GM10248 (cell line): ENCODE results near the gene PCBP4.

Experiments used
- CTCF ChIA-PET: fragments of 300-600 bp; sonication (Branson Sonifier 250); formaldehyde crosslinking; extraction: SDS; loops from one replicate; lab custom pipeline; 2021; ENCODE audit warnings: antibody characterized with exemption; lab: Yijun Ruan, JAX
- POLR2A ChIA-PET: fragments of 350-650 bp; sonication (Branson Sonifier 250); formaldehyde crosslinking; extraction: SDS; loops from one replicate; lab custom pipeline; 2020; ENCODE audit warnings: antibody characterized with exemption; lab: Yijun Ruan, JAX
- DNase-seq: peaks from one replicate; pipeline ENCODE4 v3.0.0; 2012; ENCODE audit errors: extremely low spot score
- TF ChIP-seq, protein P1 (sequence below): IDR thresholded peaks from 2 replicates; pipeline ENCODE4 v1.5.1; 2012; ENCODE audit warnings: mild to moderate bottlenecking, low read depth; ENCODE audit errors: extremely low read depth, missing control alignments, control extremely low read depth

Gene PCBP4

GRCh38 chr3:51961011-51961410 is 6.2 kb downstream of the PCBP4 start:
- DNase-seq, result no peak
- TF ChIP-seq, protein P1, sequence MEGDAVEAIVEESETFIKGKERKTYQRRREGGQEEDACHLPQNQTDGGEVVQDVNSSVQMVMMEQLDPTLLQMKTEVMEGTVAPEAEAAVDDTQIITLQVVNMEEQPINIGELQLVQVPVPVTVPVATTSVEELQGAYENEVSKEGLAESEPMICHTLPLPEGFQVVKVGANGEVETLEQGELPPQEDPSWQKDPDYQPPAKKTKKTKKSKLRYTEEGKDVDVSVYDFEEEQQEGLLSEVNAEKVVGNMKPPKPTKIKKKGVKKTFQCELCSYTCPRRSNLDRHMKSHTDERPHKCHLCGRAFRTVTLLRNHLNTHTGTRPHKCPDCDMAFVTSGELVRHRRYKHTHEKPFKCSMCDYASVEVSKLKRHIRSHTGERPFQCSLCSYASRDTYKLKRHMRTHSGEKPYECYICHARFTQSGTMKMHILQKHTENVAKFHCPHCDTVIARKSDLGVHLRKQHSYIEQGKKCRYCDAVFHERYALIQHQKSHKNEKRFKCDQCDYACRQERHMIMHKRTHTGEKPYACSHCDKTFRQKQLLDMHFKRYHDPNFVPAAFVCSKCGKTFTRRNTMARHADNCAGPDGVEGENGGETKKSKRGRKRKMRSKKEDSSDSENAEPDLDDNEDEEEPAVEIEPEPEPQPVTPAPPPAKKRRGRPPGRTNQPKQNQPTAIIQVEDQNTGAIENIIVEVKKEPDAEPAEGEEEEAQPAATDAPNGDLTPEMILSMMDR, result no peak
- ChIA-PET CTCF (interaction anchor here (4.0 to 5.9 kb wide), 2 partner anchors 13 to 19 kb away, joined by 26 to 43 read pairs; partner anchors contain the start of genes ABHD14A, ABHD14B, PARP3 and RRP9), POLR2A (interaction anchor here (0.6 kb wide), 1 partner anchor 29 kb away, joined by 4 read pairs; no protein-coding TSS in a partner anchor)

- no peak for DNase-seq
- CTCF ChIA-PET, result interaction anchor here (0.9 to 5.9 kb wide), 3 partner anchors 13 to 19 kb away, joined by 4 to 43 read pairs (median 4); partner anchors contain the start of genes ABHD14A, ABHD14B and RRP9
- TF ChIP-seq, protein P1, result no peak
- POLR2A ChIA-PET, result no interaction called here
Observed at GRCh38 chr3:51960386-51960785, 6.9 kb downstream of the PCBP4 start.

DNA sequence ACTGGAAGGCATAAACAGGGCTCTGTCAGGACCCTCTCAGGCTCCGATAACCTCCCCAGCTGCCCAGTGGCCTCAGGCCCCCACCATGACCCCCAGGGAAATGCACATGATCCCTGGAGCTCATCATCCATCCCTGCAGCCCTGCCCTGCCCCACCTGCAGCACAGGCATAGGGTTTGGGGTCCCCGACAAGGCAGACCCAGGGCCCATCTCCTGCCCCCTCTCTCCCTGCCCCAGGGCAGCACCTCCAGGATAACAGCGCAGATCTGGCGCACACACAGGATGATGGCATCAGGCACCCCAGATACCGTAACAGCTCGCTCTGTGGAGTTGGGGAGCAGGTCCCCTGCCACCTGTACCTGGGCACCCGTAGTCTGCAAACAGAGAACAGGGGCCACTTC is 7.6 kb downstream of the PCBP4 start:
- ChIA-PET CTCF (interaction anchor here (0.9 to 1.2 kb wide), 2 partner anchors 14 to 18 kb away, joined by 4 read pairs; partner anchors contain the start of genes ABHD14B and RRP9), POLR2A (no interaction called here)
- TF ChIP-seq, protein P1, result no peak
- DNase-seq, result no peak

GRCh38 chr3:51958603-51959521 is 8.4 kb downstream of the PCBP4 start:
- POLR2A ChIA-PET, result no interaction called here
- TF ChIP-seq, protein P1, result no peak
- CTCF ChIA-PET, result interaction anchor here (1.2 to 1.7 kb wide), 3 partner anchors 15 to 17 kb away, joined by 4 to 5 read pairs (median 5); partner anchors contain the start of genes ABHD14A, ABHD14B and RRP9
- no peak for DNase-seq

- ChIA-PET POLR2A (no interaction called here), CTCF (interaction anchor here (0.7 to 1.7 kb wide), 4 partner anchors 16 to 25 kb away, joined by 3 to 5 read pairs (median 4); partner anchors contain the start of genes ABHD14A, ABHD14B, ACY1 and RRP9)
- no peak for DNase-seq
- TF ChIP-seq, protein P1, result no peak
Observed at GRCh38 chr3:51957520-51958205, 9.6 kb downstream of the PCBP4 start.
